Measurements from ENCODE around the gene LGALSL. TPM values are rescaled to one million over a fixed set of nuclear protein-coding genes. Genes with fewer than 3 reads are reported as not detected.

The LGALSL gene
- total and polyA plus RNA-seq, 5 experiments from 2014 or later: 0.32 to 1.4 (median 0.73) TPM

DNA sequence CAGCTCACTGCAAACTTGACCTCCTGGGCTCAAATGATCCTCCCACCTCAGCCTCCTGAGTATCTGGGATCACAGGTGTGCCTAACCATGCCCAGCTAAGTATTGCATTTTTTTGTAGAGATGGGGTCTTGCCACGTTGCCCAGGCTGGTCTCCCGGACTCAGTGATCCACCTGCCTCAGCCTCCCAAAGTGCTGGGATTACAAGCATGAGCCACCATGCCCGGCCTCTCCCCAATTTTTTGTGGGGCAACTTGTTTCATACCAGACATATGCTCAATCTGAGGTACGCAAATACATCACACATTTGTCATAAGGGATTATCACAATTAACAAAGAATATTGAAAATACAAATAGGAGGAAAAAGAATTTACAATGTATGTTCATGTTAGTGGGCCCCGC lies 27.7 kb downstream of the LGALSL start:
- Mint-ChIP-seq H3K4me3 (no peak overlapping the region), H3K27me3 (no peaks in the 10 kb centered on the region), H3K4me1 (peaks cover 0 to 10% (median 3%) of the 10 kb centered on the region in 4 donors), H3K9me3 (no peaks in the 10 kb centered on the region), H3K36me3 (no peaks in the 10 kb centered on the region), H3K27ac (no peak overlapping the region)
- no peak for ATAC-seq
- no peak for DNase-seq
- POLR2A ChIA-PET: interaction anchor here (0.7 kb wide), 1 partner anchor 433 kb away, joined by 3 read pairs; no protein-coding TSS in a partner anchor

DNA sequence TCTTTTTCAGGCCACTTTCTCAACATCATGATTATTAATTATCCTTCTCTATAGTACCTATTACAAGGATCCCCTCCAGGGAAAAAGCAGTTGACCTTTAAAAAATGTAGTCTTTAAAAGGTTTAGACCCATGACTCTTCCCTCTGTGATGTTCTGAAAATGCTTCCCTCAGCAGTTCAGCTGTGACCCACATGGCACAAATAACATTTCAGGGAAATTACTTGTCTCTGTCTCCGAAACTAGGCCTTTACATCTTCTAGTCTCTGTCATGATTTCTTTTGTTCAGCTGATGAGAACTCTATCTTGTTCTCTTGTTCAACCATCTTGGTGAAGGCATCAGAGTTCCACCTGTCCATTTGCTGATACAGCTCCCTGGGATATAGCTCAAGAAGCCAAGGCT lies 28.3 kb downstream of the LGALSL start:
- no peak for DNase-seq
- Mint-ChIP-seq H3K4me1 (peaks cover 0 to 10% (median 3%) of the 10 kb centered on the region in 4 donors), H3K36me3 (no peaks in the 10 kb centered on the region), H3K27ac (peak overlapping the region in 1 of 10 donors; percentile 17), H3K9me3 (no peaks in the 10 kb centered on the region), H3K27me3 (no peaks in the 10 kb centered on the region), H3K4me3 (no peak overlapping the region)
- ATAC-seq: no peak
- POLR2A ChIA-PET: interaction anchor here (0.7 kb wide), 1 partner anchor 434 kb away, joined by 3 read pairs; no protein-coding TSS in a partner anchor

DNA sequence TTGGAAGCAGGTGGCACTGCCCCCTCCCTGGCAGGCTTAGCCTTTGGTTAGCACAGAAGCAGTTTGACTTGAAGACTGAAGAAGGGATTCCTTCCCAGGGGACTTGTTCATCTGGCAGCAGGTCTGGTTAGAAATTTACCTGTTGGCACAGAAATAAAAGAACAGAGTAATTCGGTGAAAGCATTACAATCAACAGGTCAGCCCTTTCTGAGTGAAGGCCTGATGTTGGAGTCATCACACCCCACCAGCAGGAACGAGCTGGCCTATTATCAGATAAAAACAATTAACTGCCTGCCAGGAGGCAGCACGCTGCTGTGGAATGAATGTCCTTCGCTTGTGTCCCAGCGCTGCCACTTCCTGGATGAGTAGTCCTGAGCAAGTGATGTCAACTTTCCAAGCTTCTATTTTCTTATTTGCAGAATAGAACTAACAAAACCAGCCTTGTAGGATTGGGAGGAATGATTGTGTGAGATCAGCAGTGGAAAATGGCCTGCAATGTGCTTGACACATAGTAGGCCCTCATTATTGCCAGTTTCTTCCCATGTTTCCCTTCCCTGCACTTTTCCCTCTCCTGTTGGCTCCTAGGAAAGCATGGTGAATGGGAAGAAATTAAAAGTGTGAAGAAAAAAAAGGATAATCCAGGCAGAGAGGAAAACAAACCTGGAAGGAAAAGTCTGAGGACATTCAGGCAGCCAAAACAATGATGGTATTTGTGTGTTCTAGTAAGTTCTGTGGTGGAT lies 29.0 kb downstream of the LGALSL start:
- H3K4me1 Mint-ChIP-seq: peaks cover under 1 to 10% (median 3%) of the 10 kb centered on the region in 4 donors
- H3K36me3 Mint-ChIP-seq: no peaks in the 10 kb centered on the region
- no peak overlapping the region for H3K27ac Mint-ChIP-seq
- no peaks in the 10 kb centered on the region for H3K27me3 Mint-ChIP-seq
- POLR2A ChIA-PET: no interaction called here
- no peaks in the 10 kb centered on the region for H3K9me3 Mint-ChIP-seq
- H3K4me3 Mint-ChIP-seq: no peak overlapping the region
- DNase-seq: no peak
- no peak for ATAC-seq

DNA sequence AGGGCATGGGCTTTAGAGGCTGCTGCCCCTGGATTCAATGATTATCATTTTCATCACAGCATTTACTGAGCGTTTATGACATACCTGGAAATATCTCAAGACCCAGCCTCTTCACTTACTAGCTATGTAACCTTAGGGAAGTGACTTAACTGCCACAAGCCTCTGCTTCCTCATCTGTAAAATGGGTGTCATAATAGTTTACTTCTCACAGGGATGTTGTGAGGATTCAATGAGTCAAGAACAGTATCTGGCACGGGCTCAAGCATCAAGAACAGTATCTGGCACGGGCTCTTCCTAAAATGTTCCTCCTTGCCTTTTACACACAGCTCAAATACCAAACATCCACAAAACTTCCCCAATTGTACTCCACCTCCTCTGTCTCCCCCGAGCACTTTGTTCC lies 31.4 kb downstream of the LGALSL start:
- ATAC-seq: no peak

DNA sequence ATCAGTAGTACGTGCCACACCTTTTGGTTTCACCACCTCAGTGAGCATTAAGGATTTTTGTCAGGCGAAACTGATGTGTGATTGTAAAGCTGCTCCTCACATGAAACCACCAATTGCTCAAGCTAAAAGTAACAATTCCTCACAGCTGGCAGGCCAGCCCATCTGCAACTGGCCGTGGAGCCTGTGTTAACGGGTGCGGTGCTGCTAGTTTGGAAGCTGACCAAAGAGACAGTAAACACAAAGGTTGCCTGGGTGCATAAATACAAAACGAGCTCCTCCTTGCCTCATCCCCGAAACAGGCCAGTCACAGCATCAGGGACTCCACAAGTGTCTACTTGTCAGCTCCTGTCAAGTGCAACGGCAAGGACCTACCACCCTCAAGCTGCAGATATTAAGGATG lies 32.0 kb downstream of the LGALSL start:
- POLR2A ChIA-PET: no interaction called here
- Mint-ChIP-seq H3K36me3 (no peaks in the 10 kb centered on the region), H3K4me3 (no peak overlapping the region), H3K9me3 (no peaks in the 10 kb centered on the region), H3K4me1 (peaks cover 2 to 13% (median 10%) of the 10 kb centered on the region in 4 donors), H3K27me3 (peaks cover 0 to 2% (median 0%) of the 10 kb centered on the region in 5 donors), H3K27ac (no peak overlapping the region)
- ATAC-seq (no peak), DNase-seq (no peak)

More for the DNA sequence above, 31.4 kb downstream of the LGALSL start:
- peaks cover 0 to 2% (median 0%) of the 10 kb centered on the region in 5 donors for H3K27me3 Mint-ChIP-seq
- peaks cover 2 to 13% (median 10%) of the 10 kb centered on the region in 4 donors for H3K4me1 Mint-ChIP-seq
- no peaks in the 10 kb centered on the region for H3K9me3 Mint-ChIP-seq
- no peaks in the 10 kb centered on the region for H3K36me3 Mint-ChIP-seq
- H3K27ac Mint-ChIP-seq: no peak overlapping the region
- no peak overlapping the region for H3K4me3 Mint-ChIP-seq
- POLR2A ChIA-PET: no interaction called here
- DNase-seq: no peak

DNA sequence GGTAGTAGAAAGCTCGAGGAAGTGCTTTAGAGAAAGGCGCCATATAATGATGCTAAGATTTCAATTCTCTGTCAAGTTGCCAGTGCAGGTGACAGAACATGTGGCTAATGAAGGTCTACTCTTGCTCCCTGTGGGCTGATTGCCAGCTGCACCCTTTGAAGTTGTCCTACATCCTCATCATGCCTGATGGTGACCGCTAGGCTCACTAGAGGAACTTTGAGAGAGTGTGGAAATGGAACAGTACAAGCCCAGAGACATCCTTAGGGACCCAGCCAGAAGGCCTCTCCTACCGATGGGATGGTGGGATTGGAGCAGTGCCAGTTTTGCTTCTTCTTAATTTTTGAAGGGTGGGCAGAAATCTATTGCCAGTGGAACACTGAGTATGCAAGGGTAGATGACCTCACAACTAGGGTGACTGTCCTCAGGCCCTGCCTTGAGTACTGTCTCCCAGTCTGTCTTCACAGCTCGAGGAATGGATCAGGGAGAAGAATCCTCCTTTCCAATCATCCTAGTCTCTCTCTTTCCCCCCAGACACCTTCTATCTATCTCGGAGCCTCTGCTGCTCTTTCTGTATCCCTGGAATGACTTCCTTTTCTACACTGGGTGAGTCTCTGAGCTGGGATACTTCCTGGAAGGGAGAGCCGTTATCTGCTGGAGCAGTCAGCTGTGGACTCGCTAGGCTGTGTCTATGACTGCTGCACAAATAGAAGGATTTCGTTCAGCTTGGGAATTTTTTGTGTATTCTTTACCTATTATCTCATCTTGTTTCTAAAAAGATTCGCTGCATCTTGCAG lies 33.5 kb downstream of the LGALSL start:
- POLR2A ChIA-PET: interaction anchor here (0.6 to 1.9 kb wide), 2 partner anchors 23 to 158 kb away, joined by 3 to 4 read pairs; no protein-coding TSS in a partner anchor
- Mint-ChIP-seq H3K36me3 (no peaks in the 10 kb centered on the region), H3K27me3 (peaks cover 0 to 2% (median 0%) of the 10 kb centered on the region in 5 donors), H3K4me1 (peaks cover 2 to 13% (median 10%) of the 10 kb centered on the region in 4 donors), H3K27ac (no peak overlapping the region), H3K9me3 (no peaks in the 10 kb centered on the region), H3K4me3 (no peak overlapping the region)
- ATAC-seq: no peak
- peak in 2 of 10 donors; percentile 3 to 9 for DNase-seq

DNA sequence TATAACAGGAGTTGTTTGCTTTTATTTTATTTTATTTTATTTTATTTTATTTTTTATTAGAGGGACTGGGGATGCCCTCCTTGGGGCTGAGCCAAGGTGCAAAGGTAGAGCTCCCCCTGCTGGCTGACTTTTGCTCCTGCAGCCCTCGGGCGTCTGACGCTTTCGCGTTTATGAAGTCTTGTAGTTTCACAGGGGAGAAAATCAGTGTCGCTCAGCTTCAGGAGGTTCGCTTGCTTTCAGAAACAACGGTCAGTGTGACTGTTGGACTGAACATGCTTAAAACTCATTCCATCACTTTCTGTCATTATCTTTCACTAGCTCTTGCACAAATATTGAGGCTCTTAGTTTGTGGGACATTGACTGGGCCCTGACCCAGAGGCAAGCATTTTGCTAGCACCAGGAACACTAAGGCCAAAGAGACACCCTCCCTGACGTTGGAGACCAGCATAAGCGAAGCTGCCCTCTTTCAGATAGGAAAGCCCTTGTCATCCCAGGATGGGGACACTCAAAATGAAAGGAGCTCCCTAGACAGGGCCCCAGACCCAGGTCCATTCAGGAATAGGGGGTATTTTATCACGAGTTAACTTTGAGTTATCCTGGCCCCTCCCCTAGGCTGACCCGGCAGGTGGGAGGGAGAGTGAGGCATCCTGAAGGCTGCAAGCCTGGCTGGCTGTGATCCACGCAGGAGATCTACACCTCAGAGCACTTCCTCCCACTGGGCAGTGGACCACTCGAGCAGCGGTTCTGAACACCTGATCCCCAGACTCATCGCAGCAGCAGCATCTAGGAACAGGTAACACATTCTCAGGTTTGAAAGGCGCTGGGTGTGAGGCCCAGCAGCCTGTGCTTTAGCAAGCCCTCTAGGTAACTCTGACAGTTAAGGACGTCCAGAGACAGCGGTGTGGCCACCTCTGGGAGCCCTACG lies 34.4 kb downstream of the LGALSL start:
- Mint-ChIP-seq H3K4me3 (no peak overlapping the region), H3K36me3 (no peaks in the 10 kb centered on the region), H3K27ac (peak overlapping the region in 2 of 10 donors; percentile 22 to 43), H3K4me1 (peaks cover 2 to 13% (median 10%) of the 10 kb centered on the region in 4 donors), H3K27me3 (peaks cover 0 to 2% (median 0%) of the 10 kb centered on the region in 5 donors), H3K9me3 (no peaks in the 10 kb centered on the region)
- POLR2A ChIA-PET: interaction anchor here (1.2 to 1.9 kb wide), 2 partner anchors 157 to 159 kb away, joined by 3 to 4 read pairs; no protein-coding TSS in a partner anchor
- DNase-seq (peak; percentile 47 to 82 (median 72)), ATAC-seq (peak; percentile 80 to 87)

DNA sequence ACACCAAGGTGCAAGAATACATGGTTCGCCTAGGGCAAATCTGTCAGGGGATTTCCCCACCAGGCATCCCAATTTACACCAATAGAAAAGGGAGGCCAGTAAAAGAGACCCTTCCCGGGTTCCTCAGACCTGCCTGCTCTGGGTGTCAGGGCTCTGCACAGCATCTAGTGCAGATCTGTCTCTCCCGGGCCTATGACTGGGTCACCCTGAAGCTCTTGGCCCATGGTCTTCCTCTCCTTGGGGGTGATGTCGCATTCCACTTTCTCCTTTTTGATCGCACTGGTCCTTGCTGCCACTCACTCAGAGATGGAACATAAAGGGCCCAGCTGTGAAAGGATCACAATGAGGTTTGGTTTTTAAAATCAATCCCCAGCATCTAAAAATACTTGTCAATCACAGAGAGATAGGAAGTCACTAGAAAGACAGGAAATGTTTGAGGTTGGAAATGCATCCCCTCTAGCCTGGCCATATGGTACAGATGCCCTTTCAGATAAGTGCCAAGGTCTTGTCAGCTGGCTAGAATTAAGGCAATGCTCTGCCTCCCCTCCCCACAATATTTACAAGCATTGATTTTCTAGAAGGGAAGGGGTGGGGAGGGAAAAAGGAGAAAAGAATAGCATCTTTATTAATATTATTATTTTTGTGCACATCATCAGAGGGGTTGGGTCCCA lies 35.3 kb downstream of the LGALSL start:
- ATAC-seq (no peak), DNase-seq (no peak)
- H3K9me3 Mint-ChIP-seq: no peaks in the 10 kb centered on the region
- no peaks in the 10 kb centered on the region for H3K36me3 Mint-ChIP-seq
- H3K4me3 Mint-ChIP-seq: no peak overlapping the region
- peaks cover 0 to 2% (median 0%) of the 10 kb centered on the region in 5 donors for H3K27me3 Mint-ChIP-seq
- H3K27ac Mint-ChIP-seq: peak overlapping the region in 1 of 10 donors; percentile 74
- POLR2A ChIA-PET: interaction anchor here (1.2 kb wide), 1 partner anchor 158 kb away, joined by 3 read pairs; no protein-coding TSS in a partner anchor
- peaks cover 2 to 13% (median 10%) of the 10 kb centered on the region in 4 donors for H3K4me1 Mint-ChIP-seq

DNA sequence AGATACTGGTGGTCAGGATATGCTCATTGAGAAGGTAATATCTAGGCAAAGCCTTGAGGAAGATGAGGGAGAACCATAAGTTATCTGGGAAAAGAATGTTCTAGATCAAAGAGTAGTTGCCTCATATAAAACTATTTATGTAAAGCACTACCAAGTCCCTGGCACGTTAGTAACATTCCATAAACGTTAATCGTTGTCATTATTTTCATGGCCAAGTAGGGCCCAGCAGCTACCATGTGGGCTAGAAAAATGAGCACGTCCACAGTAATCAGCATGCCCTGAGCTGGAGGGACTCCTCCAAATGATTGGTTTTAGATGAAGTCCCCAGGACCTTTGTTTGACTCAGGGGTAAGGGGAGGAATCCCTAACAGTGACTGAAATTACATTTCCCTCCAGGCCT lies 37.5 kb downstream of the LGALSL start:
- H3K27me3 Mint-ChIP-seq: peaks cover 0 to 2% (median 0%) of the 10 kb centered on the region in 5 donors
- peaks cover 2 to 13% (median 10%) of the 10 kb centered on the region in 4 donors for H3K4me1 Mint-ChIP-seq
- H3K9me3 Mint-ChIP-seq: no peaks in the 10 kb centered on the region
- ATAC-seq (no peak), DNase-seq (no peak)
- no peak overlapping the region for H3K4me3 Mint-ChIP-seq
- H3K27ac Mint-ChIP-seq: peak overlapping the region in 2 of 10 donors; percentile 1 to 54
- H3K36me3 Mint-ChIP-seq: no peaks in the 10 kb centered on the region
- POLR2A ChIA-PET: interaction anchor here (0.6 kb wide), 1 partner anchor 160 kb away, joined by 3 read pairs; no protein-coding TSS in a partner anchor

DNA sequence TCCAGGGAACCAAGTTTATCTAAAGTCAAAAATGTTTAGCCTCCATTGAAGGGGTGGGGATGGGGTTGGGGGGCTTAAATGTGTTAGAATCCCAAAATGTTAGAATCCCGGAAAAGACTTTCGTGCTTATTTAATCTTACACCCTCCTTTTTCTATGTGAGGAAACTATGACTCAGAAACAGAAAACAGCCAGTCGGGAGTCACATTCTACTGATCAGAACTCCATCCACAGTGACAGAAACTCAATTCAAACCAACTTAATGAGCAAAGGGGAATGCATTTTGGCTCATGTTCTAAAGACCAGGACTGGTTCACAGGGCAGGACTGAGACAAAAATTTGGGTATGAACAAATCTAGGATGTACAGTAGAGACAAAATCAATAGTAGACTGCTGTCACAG lies 38.3 kb downstream of the LGALSL start:
- no peaks in the 10 kb centered on the region for H3K9me3 Mint-ChIP-seq
- H3K36me3 Mint-ChIP-seq: no peaks in the 10 kb centered on the region
- POLR2A ChIA-PET: no interaction called here
- peaks cover 0 to 2% (median 0%) of the 10 kb centered on the region in 5 donors for H3K27me3 Mint-ChIP-seq
- peaks cover 2 to 13% (median 10%) of the 10 kb centered on the region in 4 donors for H3K4me1 Mint-ChIP-seq
- H3K27ac Mint-ChIP-seq: no peak overlapping the region
- ATAC-seq (no peak), DNase-seq (no peak)
- no peak overlapping the region for H3K4me3 Mint-ChIP-seq

DNA sequence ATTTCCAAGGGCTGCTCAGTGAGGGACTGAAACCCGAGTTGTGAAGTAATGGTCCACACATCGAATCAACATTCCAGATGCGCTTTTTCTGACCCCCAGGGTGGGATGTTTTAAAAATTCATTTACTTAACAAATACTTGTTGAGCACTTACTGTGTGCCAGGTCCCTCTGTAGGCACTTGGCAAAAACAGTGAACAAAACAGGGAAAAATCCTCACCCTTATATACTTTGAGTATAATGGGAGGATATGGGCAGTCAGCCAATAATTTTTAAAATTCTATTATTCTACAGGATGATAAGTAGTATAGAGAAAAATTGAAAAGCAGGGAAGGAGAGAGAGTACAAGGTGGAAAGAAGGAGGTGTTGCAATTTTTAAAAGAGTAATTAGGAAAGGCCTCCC lies 38.9 kb downstream of the LGALSL start:
- Mint-ChIP-seq H3K4me3 (no peak overlapping the region), H3K27me3 (peaks cover 0 to 4% (median 2%) of the 10 kb centered on the region in 5 donors), H3K9me3 (no peaks in the 10 kb centered on the region), H3K27ac (no peak overlapping the region), H3K4me1 (peaks cover 2 to 13% (median 10%) of the 10 kb centered on the region in 4 donors), H3K36me3 (no peaks in the 10 kb centered on the region)
- POLR2A ChIA-PET: interaction anchor here (0.6 kb wide), 1 partner anchor 10 kb away, joined by 3 read pairs; no protein-coding TSS in a partner anchor
- ATAC-seq (no peak), DNase-seq (no peak)

Data from naive thymus-derived CD8-positive, alpha-beta T cell (primary cell).